ENCODE data around the gene PHLDB2.

- TF ChIP-seq CTCF (IDR thresholded peaks at IDR 0.05) (no peak), POLR2A (IDR thresholded peaks at IDR 0.05) (no peak)
These were observed 51.7 kb downstream of the PHLDB2 start for GRCh38 chr3:111910806-111911205.

Data from heart left ventricle (tissue), 13 donors.